Mucosa of descending colon (tissue), 3 donors: ENCODE measurements around the gene ATP1A1. TPM values are rescaled to one million over a fixed set of nuclear protein-coding genes. Genes with fewer than 3 reads are reported as not detected.

Experiments
- ATAC-seq: fragments of 200-7000 bp; cut with Tn5 transposase; one replicate; pipeline ENCODE4 v1.9.1; 2020; ENCODE audit warnings: mild to moderate bottlenecking, moderate library complexity
- DNase-seq, 3 donors: peaks; one replicate each; pipeline ENCODE4 v3.0.0-alpha.2; 2020
- H3K36me3 ChIP-seq: fragments of 200-600 bp; one replicate; pipeline ENCODE4 v1.8.0; 2021; ENCODE audit warnings: low read depth, mild to moderate bottlenecking
- H3K4me1 ChIP-seq: fragments of 200-600 bp; one replicate; pipeline ENCODE4 v1.8.0; 2021; ENCODE audit warnings: low read depth, mild to moderate bottlenecking
- H3K4me3 ChIP-seq: fragments of 200-600 bp; one replicate; pipeline ENCODE4 v1.8.0; 2021; ENCODE audit warnings: mild to moderate bottlenecking
- H3K9me3 ChIP-seq: fragments of 200-600 bp; one replicate; pipeline ENCODE4 v1.8.0; 2021; ENCODE audit warnings: mild to moderate bottlenecking
- intact Hi-C, 2 donors: fragments of 100-400 bp; cut with DNase I in 1 of 2; cut with micrococcal nuclease in 1 of 2; formaldehyde crosslinking; loops; one replicate each; pipeline versions ENCODE4 v1.11.0 to v1.11.1; 2022; cut with DNase I, micrococcal nuclease
- total RNA-seq, 3 donors: library from RNA; stranded (reverse); fragmentation: NEBNext Ultra II Directional in 2 of 3; extraction: Animal tissue kit (Norgen Biotek cat#: 25700) in 2 of 3; gene quantifications; one replicate each; pipeline versions ENCODE4 v1.2.1 to v1.2.4, GENCODE V29; 2021 to 2023
- TF ChIP-seq, protein P1 (sequence below): fragments of 200-600 bp; IDR thresholded peaks from one replicate; pipeline ENCODE4 v1.8.0; 2022; ENCODE audit warnings: antibody characterized with exemption, mild to moderate bottlenecking
- donor health status: DM: no; HTN: no; CAD: no; lungs with moderate emphysema.
- donor health status: DM: no; HTN: no; CAD: no.
- donor health status: DM: no; HTN: yes; CAD: no.

ATP1A1 gene
- total RNA-seq, 3 donors from 2014 or later = 1,136 to 3,461 (median 1,634) TPM

DNA sequence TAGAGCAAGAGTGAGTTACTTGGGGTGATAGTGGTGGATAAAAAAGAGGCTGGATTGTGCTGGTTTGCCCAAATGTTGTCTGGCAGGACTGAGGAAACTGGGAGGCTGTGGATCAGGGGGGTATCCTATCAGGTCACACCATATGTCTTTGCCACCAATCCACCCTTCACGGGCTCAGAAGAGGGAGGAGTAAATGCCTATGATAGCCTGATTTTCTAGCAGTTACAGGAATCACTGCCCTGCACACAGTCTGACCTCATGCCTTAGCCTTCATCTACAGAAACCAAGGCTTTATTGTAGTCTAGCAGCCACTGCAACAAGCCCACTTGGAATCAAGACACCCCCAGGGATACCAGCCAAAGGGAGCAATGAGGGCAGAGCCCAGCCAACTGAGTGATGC is 51.8 kb downstream of the ATP1A1 start:
- no peaks in the 10 kb centered on the region for H3K4me1 ChIP-seq
- no peaks in the 10 kb centered on the region for H3K36me3 ChIP-seq
- H3K4me3 ChIP-seq = no peak overlapping the region
- no peak for DNase-seq
- TF ChIP-seq, protein P1, sequence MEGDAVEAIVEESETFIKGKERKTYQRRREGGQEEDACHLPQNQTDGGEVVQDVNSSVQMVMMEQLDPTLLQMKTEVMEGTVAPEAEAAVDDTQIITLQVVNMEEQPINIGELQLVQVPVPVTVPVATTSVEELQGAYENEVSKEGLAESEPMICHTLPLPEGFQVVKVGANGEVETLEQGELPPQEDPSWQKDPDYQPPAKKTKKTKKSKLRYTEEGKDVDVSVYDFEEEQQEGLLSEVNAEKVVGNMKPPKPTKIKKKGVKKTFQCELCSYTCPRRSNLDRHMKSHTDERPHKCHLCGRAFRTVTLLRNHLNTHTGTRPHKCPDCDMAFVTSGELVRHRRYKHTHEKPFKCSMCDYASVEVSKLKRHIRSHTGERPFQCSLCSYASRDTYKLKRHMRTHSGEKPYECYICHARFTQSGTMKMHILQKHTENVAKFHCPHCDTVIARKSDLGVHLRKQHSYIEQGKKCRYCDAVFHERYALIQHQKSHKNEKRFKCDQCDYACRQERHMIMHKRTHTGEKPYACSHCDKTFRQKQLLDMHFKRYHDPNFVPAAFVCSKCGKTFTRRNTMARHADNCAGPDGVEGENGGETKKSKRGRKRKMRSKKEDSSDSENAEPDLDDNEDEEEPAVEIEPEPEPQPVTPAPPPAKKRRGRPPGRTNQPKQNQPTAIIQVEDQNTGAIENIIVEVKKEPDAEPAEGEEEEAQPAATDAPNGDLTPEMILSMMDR = no peak
- no peaks in the 10 kb centered on the region for H3K9me3 ChIP-seq
- intact Hi-C loops = no loop called here
- ATAC-seq = no peak

GRCh38 chr1:116425987-116426386 is 52.9 kb downstream of the ATP1A1 start:
- TF ChIP-seq, protein P1 = no peak
- H3K4me1 ChIP-seq = no peaks in the 10 kb centered on the region
- H3K9me3 ChIP-seq = no peaks in the 10 kb centered on the region
- ATAC-seq = no peak
- no peak overlapping the region for H3K4me3 ChIP-seq
- DNase-seq = no peak
- intact Hi-C loops = no loop called here
- no peaks in the 10 kb centered on the region for H3K36me3 ChIP-seq

- no peaks in the 10 kb centered on the region for H3K36me3 ChIP-seq
- ATAC-seq (no peak), DNase-seq (no peak)
- no peaks in the 10 kb centered on the region for H3K9me3 ChIP-seq
- TF ChIP-seq, protein P1 = no peak
- intact Hi-C loops = no loop called here
- no peaks in the 10 kb centered on the region for H3K4me1 ChIP-seq
- no peak overlapping the region for H3K4me3 ChIP-seq
Measured at GRCh38 chr1:116426401-116426800, 53.4 kb downstream of the ATP1A1 start.

DNA sequence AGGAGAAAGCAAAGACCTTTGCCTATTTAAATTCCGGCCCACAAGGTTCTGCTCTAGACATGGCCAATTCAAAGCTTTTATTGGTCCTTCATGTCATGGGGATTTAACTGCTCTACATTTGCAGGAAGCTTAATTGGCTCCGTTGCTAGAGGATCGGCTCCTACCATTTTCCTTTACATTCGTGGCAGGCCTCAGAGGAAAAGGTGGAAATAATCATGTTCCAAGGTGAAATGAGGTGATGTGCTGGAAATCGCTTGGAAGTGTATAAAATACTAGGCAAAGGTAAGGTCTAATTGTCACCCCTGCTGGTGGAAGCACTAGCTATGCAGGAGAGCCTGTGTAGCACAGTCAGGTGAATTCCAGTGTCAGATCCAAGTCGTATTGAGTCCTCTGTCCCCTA is 55.5 kb downstream of the ATP1A1 start:
- TF ChIP-seq, protein P1 = no peak
- intact Hi-C loops = no loop called here
- DNase-seq (no peak), ATAC-seq (no peak)
- Histone ChIP-seq H3K4me3 (no peak overlapping the region), H3K36me3 (no peaks in the 10 kb centered on the region), H3K9me3 (no peaks in the 10 kb centered on the region), H3K4me1 (peaks cover 7% of the 10 kb centered on the region)

- H3K36me3 ChIP-seq = no peaks in the 10 kb centered on the region
- no peaks in the 10 kb centered on the region for H3K9me3 ChIP-seq
- H3K4me3 ChIP-seq = no peak overlapping the region
- H3K4me1 ChIP-seq = peaks cover 11% of the 10 kb centered on the region
- DNase-seq = no peak
- TF ChIP-seq, protein P1 = no peak
- intact Hi-C loops = no loop called here
- no peak for ATAC-seq
Measured at GRCh38 chr1:116429821-116430374, 56.9 kb downstream of the ATP1A1 start.
